Activated CD4-positive, CD25-positive, alpha-beta regulatory T cell treated with anti-CD3 and anti-CD28 coated beads, Interleukin-2, amount 50 U/mL, for 24 hours (primary cell): Measurements from ENCODE around the gene PIK3CA.
"Not testable (repeated sequence)": the region's sequence is repeated elsewhere in the genome, so short reads cannot be mapped to it uniquely, and the experiment has no call there.

Experiments
- ATAC-seq, 2 donors: fragments of 150-1000 bp; cut with Tn5 transposase; one replicate each; pipeline ENCODE4 v1.10.0; 2021; ENCODE audit warnings: mild to moderate bottlenecking in 1 of 2, moderate library complexity in 1 of 2

PIK3CA gene

DNA sequence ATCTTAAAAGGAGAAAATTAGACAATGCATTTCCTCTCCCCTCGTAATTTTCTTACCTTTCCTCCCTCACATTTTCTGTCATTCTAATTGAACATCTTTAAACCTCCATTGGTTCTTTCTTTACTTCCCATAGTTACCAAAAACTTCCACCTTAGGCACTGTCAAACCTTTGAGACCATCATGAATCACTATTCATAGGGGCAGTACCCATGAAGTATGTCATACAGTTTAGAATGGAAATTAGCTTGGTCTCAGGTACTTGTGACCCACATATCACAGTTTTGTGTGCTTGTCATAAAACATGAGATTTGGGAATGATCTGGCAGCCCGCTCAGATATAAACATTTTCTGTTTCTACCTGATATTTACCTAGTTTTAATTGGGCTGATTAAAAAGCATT lies 52.6 kb downstream of the PIK3CA start:
- ATAC-seq, result peak in 1 of 2 donors; percentile 37

- ATAC-seq, result not testable (repeated sequence)
Measured at GRCh38 chr3:179215550-179215949, 67.4 kb downstream of the PIK3CA start.

DNA sequence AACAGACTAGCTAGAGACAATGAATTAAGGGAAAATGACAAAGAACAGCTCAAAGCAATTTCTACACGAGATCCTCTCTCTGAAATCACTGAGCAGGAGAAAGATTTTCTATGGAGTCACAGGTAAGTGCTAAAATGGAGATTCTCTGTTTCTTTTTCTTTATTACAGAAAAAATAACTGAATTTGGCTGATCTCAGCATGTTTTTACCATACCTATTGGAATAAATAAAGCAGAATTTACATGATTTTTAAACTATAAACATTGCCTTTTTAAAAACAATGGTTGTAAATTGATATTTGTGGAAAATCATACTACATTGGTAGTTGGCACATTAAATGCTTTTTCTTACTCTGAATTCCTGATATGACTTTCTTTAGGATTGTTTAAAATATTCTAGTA lies 70.1 kb downstream of the PIK3CA start:
- not testable (repeated sequence) for ATAC-seq

DNA sequence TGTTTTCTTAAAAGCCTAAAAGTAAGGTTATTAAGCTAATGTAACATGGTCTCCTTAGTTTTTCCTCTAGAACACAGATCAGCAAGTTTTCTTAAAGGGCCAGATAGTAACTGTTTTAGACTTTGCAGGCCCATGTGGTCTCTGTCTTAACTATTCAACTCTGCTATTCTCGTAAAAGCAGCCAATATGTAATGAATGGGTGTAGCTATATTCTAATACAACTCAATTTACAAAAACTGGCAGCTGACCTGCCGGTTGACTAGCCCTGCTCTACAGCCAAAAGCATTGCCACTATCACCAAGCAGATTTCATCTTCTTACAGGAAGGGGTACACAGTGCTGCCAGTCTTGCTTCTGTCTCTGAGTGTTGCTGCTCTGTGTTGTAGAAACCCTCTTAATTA lies 75.4 kb downstream of the PIK3CA start:
- ATAC-seq, result no peak

DNA sequence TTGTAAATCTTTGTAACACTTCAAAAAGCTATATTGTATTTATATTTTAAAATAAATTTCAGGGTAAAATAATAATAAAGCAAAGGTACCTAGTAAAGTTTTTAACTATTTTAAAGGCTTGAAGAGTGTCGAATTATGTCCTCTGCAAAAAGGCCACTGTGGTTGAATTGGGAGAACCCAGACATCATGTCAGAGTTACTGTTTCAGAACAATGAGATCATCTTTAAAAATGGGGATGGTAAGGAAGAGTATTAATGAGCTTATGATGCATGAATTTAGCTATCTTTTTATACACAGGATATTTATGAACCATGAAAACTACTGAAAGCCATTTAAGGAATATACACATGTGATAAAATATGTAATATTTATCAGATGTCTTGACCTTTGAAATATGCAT lies 76.4 kb downstream of the PIK3CA start:
- no peak for ATAC-seq

DNA sequence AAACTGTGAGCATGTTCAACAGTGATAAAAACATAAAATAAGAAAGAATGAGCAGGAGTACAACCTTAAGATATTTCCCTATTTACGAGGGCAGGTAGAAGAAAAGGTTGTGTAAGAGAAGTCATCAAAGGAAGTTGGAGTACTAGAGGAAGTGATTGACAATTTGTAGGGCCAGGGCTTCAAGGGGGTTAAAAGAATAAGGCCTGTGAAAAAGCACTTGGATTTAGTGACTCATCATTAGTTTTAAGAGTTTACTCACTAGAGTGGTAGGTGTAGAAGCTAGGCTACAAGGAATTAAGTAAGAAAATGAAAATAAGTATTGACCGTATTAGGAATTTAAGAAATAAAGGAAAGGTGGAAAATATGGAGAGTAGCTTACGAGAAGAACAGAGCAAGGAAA lies 79.2 kb downstream of the PIK3CA start:
- ATAC-seq, result peak in 1 of 2 donors; percentile 30

DNA sequence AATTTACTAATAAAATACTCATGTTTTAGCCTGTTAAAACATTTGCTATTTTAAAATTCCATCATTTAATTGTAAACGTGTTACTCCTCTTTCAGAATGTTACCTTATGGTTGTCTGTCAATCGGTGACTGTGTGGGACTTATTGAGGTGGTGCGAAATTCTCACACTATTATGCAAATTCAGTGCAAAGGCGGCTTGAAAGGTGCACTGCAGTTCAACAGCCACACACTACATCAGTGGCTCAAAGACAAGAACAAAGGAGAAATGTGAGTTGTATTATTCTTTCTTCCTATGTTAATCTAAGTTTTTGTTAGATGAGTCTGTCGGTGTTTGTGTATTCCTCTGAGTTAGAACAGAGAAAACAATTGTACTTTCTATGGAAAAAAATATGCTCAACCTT lies 81.0 kb downstream of the PIK3CA start:
- no peak for ATAC-seq

DNA sequence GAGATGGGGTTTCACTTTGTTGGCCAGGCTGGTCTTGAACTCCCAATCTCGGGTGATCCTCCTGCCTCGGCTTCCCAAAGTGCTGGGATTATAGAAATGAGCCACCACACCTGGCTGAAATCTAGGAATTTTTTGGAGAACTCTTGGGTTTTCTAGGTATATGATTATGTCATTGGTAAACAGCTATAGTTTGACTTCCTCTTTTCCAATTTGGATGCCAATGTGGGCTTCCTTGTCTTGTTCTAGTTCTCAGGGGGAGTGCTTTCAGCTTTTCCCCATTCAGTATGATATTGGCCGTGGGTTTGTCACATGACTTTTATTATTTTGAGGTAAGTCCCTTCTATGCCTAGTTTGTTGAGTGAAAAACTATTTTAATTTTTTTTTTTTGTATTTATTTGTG lies 84.9 kb downstream of the PIK3CA start:
- no peak for ATAC-seq

GRCh38 chr3:179234199-179234598 lies 86.0 kb downstream of the PIK3CA start:
- ATAC-seq, result no peak

DNA sequence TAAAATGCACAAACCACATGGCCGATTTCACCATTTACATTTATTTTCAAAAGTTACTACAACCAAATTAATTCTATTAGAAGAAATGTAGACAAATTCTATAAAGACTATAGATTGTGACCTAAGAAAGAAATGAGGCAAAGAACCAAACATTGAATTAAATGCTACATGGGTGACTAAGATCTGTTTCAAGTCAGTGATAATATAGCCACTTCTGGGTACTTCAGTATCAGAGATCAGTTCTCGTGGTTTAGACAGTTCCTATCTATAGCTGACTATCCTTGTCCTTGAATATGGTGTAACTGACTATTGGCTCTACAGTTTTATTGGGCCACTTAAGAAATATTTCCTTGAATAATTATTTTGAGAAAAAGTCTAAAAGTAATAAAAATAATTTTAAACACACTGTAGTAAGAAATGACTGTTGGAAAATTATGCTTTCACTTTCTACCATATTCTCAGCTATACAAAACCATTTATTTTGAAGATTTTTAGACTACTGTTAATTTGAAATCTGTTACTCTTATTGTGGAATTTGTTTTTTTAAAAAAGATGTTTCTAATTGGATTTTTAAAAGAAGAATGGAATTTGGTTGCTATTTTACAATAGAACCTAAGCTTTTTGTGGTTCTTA lies 88.6 kb downstream of the PIK3CA start:
- peak; percentile 51 to 59 for ATAC-seq

- not testable (repeated sequence) for ATAC-seq
Measured at GRCh38 chr3:179240299-179240698, 92.1 kb downstream of the PIK3CA start.

DNA sequence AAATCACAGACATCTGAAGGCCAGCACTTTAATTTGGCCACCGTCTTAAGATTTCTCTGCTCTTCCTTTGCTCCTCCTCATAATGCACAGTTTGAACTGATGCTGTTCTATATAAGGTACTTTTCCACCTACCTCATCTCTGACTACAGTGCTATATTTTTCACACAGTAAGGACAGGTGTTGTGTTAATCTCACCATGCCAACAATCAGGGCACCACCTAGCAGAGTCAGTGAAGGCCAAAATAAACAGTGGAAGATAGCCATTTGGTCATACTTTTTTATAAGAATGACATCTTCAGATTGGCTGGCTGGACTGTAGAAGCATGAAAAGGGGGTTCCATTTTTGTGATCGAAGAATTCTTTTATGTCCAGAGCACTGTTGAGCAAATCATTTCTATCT lies 94.7 kb downstream of the PIK3CA start:
- ATAC-seq, result not testable (repeated sequence)

GRCh38 chr3:179244878-179245277 lies 96.7 kb downstream of the PIK3CA start:
- no peak for ATAC-seq

GRCh38 chr3:179247289-179248015 lies 99.3 kb downstream of the PIK3CA start:
- ATAC-seq, result no peak

- ATAC-seq, result no peak
Measured at GRCh38 chr3:179250803-179251476, 102.8 kb downstream of the PIK3CA start, which contains the start of gene KCNMB3. Gene KCNMB3 (minus strand): TSS chr3:179251114. CDS start chr3:179250990, 124 bp downstream.

- no peak for ATAC-seq
Measured at GRCh38 chr3:179256813-179257212, 108.7 kb downstream of the PIK3CA start.

- not testable (repeated sequence) for ATAC-seq
Measured at GRCh38 chr3:179257742-179258141, 109.6 kb downstream of the PIK3CA start.

- ATAC-seq, result no peak
Measured at GRCh38 chr3:179258820-179259219, 110.7 kb downstream of the PIK3CA start.

GRCh38 chr3:179259959-179260756 lies 112.0 kb downstream of the PIK3CA start:
- peak in 1 of 2 donors; percentile 9 for ATAC-seq

GRCh38 chr3:179260949-179261765 lies 113.0 kb downstream of the PIK3CA start:
- peak; percentile 89 to 93 for ATAC-seq

- no peak for ATAC-seq
Measured at GRCh38 chr3:179263134-179263533, 115.0 kb downstream of the PIK3CA start.

DNA sequence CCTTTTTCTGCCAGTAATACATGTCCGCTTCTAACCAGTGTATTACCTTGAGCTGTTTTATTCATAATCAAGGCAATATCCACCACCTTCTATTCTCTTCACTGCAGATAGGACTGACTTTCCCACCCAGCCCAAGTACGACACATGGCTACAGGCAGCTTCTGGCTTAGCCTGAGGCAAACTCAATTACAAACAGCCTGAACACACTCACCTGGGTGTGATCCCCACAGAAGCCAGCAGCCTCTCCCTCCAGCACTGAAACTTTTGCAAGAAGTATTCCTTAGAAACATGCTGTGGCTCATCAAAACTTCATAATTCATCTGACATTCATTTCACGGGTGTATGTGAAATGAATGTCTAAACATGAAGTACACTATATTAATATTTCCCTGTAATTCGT lies 116.3 kb downstream of the PIK3CA start:
- ATAC-seq, result no peak
